SK-N-SH (cell line): ENCODE measurements around the gene KCNG1. TPM values are rescaled to one million over a fixed set of nuclear protein-coding genes. Genes with fewer than 3 reads are reported as not detected.
"Not testable (repeated sequence)": the region's sequence is repeated elsewhere in the genome, so short reads cannot be mapped to it uniquely, and the experiment has no call there.

Experiments used
- CTCF ChIA-PET: fragments of 300-600, 350-600 bp; formaldehyde crosslinking; extraction: SDS; loops from one replicate; lab custom pipeline; 2021; lab: Yijun Ruan, JAX
- POLR2A ChIA-PET: fragments of 350-600 bp; sonication (Branson Sonifier 250); formaldehyde crosslinking; extraction: SDS; loops from one replicate; lab custom pipeline; 2020; ENCODE audit warnings: antibody characterized with exemption, inconsistent platforms; lab: Yijun Ruan, JAX
- DNase-seq: peaks from one replicate; pipeline ENCODE4 v3.0.0; 2012
- H2AFZ ChIP-seq: fragments of 200-600 bp; sonication (generic); 2 replicates; pipeline ENCODE4 v1.8.1; 2016; ENCODE audit warnings: antibody characterized with exemption, mild to moderate bottlenecking, low read depth
- H3F3A ChIP-seq: fragments of 200-600 bp; sonication (generic); replicated peaks from 2 replicates; pipeline ENCODE3; 2016; ENCODE audit warnings: antibody characterized with exemption, mild to moderate bottlenecking; ENCODE audit not compliant: insufficient read depth
- H3K27ac ChIP-seq, 2 experiments: fragments of 200-500 bp in 1 of 2; fragments of 200-600 bp in 1 of 2; sonication (Bioruptor generic) in 1 of 2; sonication (generic), shearing (Covaris generic) in 1 of 2; 2 replicates each; pipeline versions ENCODE4 v1.5.1 to v1.6.1; 2014 to 2016; ENCODE audit warnings: low read depth in 2 of 2, inconsistent platforms in 1 of 2, low read length in 1 of 2, mild to moderate bottlenecking in 1 of 2, mixed read lengths in 1 of 2
- H3K27me3 ChIP-seq: fragments of 200-600 bp; sonication (generic), shearing (Covaris generic); 2 replicates; pipeline ENCODE4 v1.6.1; 2016; ENCODE audit warnings: mixed run types; ENCODE audit not compliant: insufficient read depth
- H3K36me3 ChIP-seq, 2 experiments: fragments of 200-500 bp in 1 of 2; fragments of 200-600 bp in 1 of 2; sonication (Bioruptor generic) in 1 of 2; sonication (generic) in 1 of 2; replicated peaks in 1 of 2; 2 replicates each; pipeline versions ENCODE3 to v1.5.1; 2014 to 2016; ENCODE audit warnings: low read length in 1 of 2, mild to moderate bottlenecking in 1 of 2; ENCODE audit not compliant: insufficient read depth in 2 of 2, control insufficient read depth in 1 of 2
- H3K4me1 ChIP-seq, 2 experiments: fragments of 200-500 bp in 1 of 2; fragments of 200-600 bp in 1 of 2; sonication (Bioruptor generic) in 1 of 2; sonication (generic), shearing (Covaris generic) in 1 of 2; 2 replicates each; pipeline versions ENCODE4 v1.5.1 to v1.6.1; 2014 to 2016; ENCODE audit warnings: low read depth in 1 of 2, low read length in 1 of 2, mixed run types in 1 of 2; ENCODE audit not compliant: insufficient read depth in 2 of 2, control insufficient read depth in 1 of 2
- H3K4me2 ChIP-seq: fragments of 200-600 bp; sonication (generic), shearing (Covaris generic); 2 replicates; pipeline ENCODE4 v1.6.1; 2017; ENCODE audit warnings: mixed run types
- H3K4me3 ChIP-seq, 2 experiments: fragments of 200-500 bp in 1 of 2; fragments of 200-600 bp in 1 of 2; sonication (Bioruptor generic) in 1 of 2; sonication (generic), shearing (Covaris generic) in 1 of 2; 2 replicates each; pipeline versions ENCODE4 v1.5.1 to v1.8.1; 2014 to 2016; ENCODE audit warnings: low read depth in 2 of 2, inconsistent platforms in 1 of 2, low read length in 1 of 2, mild to moderate bottlenecking in 1 of 2, mixed read lengths in 1 of 2, moderate library complexity in 1 of 2
- H3K79me2 ChIP-seq: fragments of 200-600 bp; sonication (generic); 2 replicates; pipeline ENCODE4 v1.8.1; 2017; ENCODE audit warnings: mild to moderate bottlenecking; ENCODE audit not compliant: insufficient read depth
- H3K9ac ChIP-seq: fragments of 200-600 bp; sonication (generic); 2 replicates; pipeline ENCODE4 v1.6.1; 2017; ENCODE audit warnings: mixed run types
- H3K9me2 ChIP-seq: fragments of 200-600 bp; sonication (generic); 2 replicates; pipeline ENCODE4 v1.6.1; 2017; ENCODE audit warnings: mixed run types
- H3K9me3 ChIP-seq: fragments of 200-600 bp; sonication (generic); 2 replicates; pipeline ENCODE4 v1.6.1; 2017; ENCODE audit warnings: mixed run types, mild to moderate bottlenecking, moderate library complexity
- H4K20me1 ChIP-seq: fragments of 200-600 bp; sonication (generic); 2 replicates; pipeline ENCODE4 v1.6.1; 2017; ENCODE audit warnings: mild to moderate bottlenecking, mixed run types; ENCODE audit not compliant: insufficient read depth
- ELF1 ChIP-seq: IDR thresholded peaks from 2 replicates; pipeline ENCODE4 v1.4.0; 2012
- EP300 ChIP-seq, 2 experiments: IDR thresholded peaks; 2 replicates each; pipeline versions ENCODE4 v1.4.0 to v1.6.1; 2012; ENCODE audit warnings: borderline replicate concordance in 1 of 2, low read depth in 1 of 2, low read length in 1 of 2
- FOXJ3 ChIP-seq: sonication (generic); formaldehyde crosslinking; IDR thresholded peaks from 2 replicates; pipeline ENCODE4 v1.5.1; 2020; ENCODE audit warnings: mild to moderate bottlenecking, missing genetic modification reagents
- FOXM1 ChIP-seq: IDR thresholded peaks from 2 replicates; pipeline ENCODE4 v1.4.0; 2012; ENCODE audit warnings: low read depth, mild to moderate bottlenecking
- IRF3 ChIP-seq: fragments of 150-350 bp; IDR thresholded peaks from 2 replicates; pipeline ENCODE4 v1.6.1; 2016; ENCODE audit warnings: mild to moderate bottlenecking, low read depth, low read length
- JUND ChIP-seq: IDR thresholded peaks from 2 replicates; pipeline ENCODE4 v1.4.0; 2012
- NFIC ChIP-seq: IDR thresholded peaks from 2 replicates; pipeline ENCODE4 v1.4.0; 2012; ENCODE audit warnings: borderline replicate concordance
- REST ChIP-seq: IDR thresholded peaks from 2 replicates; pipeline ENCODE4 v1.6.1; 2012; ENCODE audit warnings: mild to moderate bottlenecking, low read depth, low read length, moderate library complexity
- TCF12 ChIP-seq: IDR thresholded peaks from 2 replicates; pipeline ENCODE4 v1.4.0; 2012
- TEAD4 ChIP-seq: IDR thresholded peaks from 2 replicates; pipeline ENCODE4 v1.4.0; 2012; ENCODE audit warnings: mild to moderate bottlenecking, borderline replicate concordance; ENCODE audit not compliant: insufficient read depth
- USF1 ChIP-seq: IDR thresholded peaks from 2 replicates; pipeline ENCODE4 v1.4.0; 2012; ENCODE audit warnings: low read depth, borderline replicate concordance
- YY1 ChIP-seq: IDR thresholded peaks from 2 replicates; pipeline ENCODE4 v1.4.0; 2012; ENCODE audit warnings: low read depth, mild to moderate bottlenecking
- ZBTB33 ChIP-seq: IDR thresholded peaks from 2 replicates; pipeline ENCODE4 v1.4.0; 2012; ENCODE audit warnings: low read depth, borderline replicate concordance
- WGBS: methylation state at CpG from one replicate; pipeline ENCODE4 v1.1.6; 2017; ENCODE audit warnings: low lambda C conversion rate; 5-methylcytosine and 5-hydroxymethylcytosine counted together
- polyA plus RNA-seq, 3 experiments: library from polyadenylated mRNA; depleted of rRNA; stranded (reverse); fragments of >200 nt; gene quantifications; 2 replicates each; pipeline ENCODE4 v1.2.3, GENCODE V29; 2012

KCNG1 gene
- polyA plus RNA-seq, 1 of the 3 experiments (the other 2 are of a cell fraction) = 13.8 TPM

GRCh38 chr20:51046021-51046985, 23.4 kb upstream of the KCNG1 start:
- no peaks in the 10 kb centered on the region for H4K20me1 ChIP-seq
- no peak overlapping the region for H3K9ac ChIP-seq
- no peaks in the 10 kb centered on the region for H3K27me3 ChIP-seq
- no peaks in the 10 kb centered on the region for H3K9me2 ChIP-seq
- no peaks in the 10 kb centered on the region for H3K79me2 ChIP-seq
- TF ChIP-seq ELF1 (no peak), REST (no peak), FOXJ3 (CRISPR knock-in tag) (no peak), TCF12 (no peak), JUND (no peak), FOXM1 (no peak), YY1 (no peak), NFIC (no peak), TEAD4 (no peak), ZBTB33 (no peak), USF1 (no peak), EP300 (IDR thresholded peaks at IDR 0.05; ENCODE audit: borderline replicate concordance in 1 of 2, low read depth in 1 of 2, low read length in 1 of 2) (no peak), IRF3 (no peak)
- no peaks in the 10 kb centered on the region for H3K36me3 ChIP-seq
- no peak overlapping the region for H3K27ac ChIP-seq
- ChIA-PET CTCF (interaction anchor here (0.6 kb wide), 1 partner anchor 54 kb away, joined by 3 read pairs; no protein-coding TSS in a partner anchor), POLR2A (no interaction called here)
- H3K9me3 ChIP-seq = no peaks in the 10 kb centered on the region
- H3K4me1 ChIP-seq = no peaks in the 10 kb centered on the region; a peak in 1 of 4 replicates
- H3K4me2 ChIP-seq = no peak overlapping the region
- H3K4me3 ChIP-seq = no peak overlapping the region
- DNase-seq = no peak
- H3F3A ChIP-seq = no peaks in the 10 kb centered on the region
- 53% methylated on average over 9 of the region's 9 CpGs for WGBS
- H2AFZ ChIP-seq = no peak overlapping the region

- H3K9me2 ChIP-seq, CTCF ChIA-PET, H3K4me2 ChIP-seq, H3K4me3 ChIP-seq, H3K9me3 ChIP-seq, H3K79me2 ChIP-seq, H3K9ac ChIP-seq, H3K27ac ChIP-seq, H4K20me1 ChIP-seq, POLR2A ChIA-PET, H3F3A ChIP-seq, H2AFZ ChIP-seq, H3K36me3 ChIP-seq, H3K4me1 ChIP-seq, DNase-seq, H3K27me3 ChIP-seq: not testable (repeated sequence)
- 77% methylated on average over 9 of the region's 9 CpGs for WGBS
Measured at GRCh38 chr20:51045492-51045891, 22.6 kb upstream of the KCNG1 start.
